HG03108 (cell line): Measurements from ENCODE around the gene HDAC2.
A peak's percentile ranks its signal among the peaks of the same experiment; 100 is the strongest.
"Not testable (repeated sequence)": the region's sequence is repeated elsewhere in the genome, so short reads cannot be mapped to it uniquely, and the experiment has no call there.

ENCODE experiments used
- ATAC-seq: cut with Tn5 transposase; IDR thresholded peaks from one replicate; pipeline ENCODE4 v1.9.1; 2021; ENCODE audit warnings: moderate library complexity; ENCODE audit not compliant: unreplicated experiment

The HDAC2 gene

GRCh38 chr6:113976806-113977205 lies 5.9 kb upstream of the HDAC2 start:
- no peak for ATAC-seq

DNA sequence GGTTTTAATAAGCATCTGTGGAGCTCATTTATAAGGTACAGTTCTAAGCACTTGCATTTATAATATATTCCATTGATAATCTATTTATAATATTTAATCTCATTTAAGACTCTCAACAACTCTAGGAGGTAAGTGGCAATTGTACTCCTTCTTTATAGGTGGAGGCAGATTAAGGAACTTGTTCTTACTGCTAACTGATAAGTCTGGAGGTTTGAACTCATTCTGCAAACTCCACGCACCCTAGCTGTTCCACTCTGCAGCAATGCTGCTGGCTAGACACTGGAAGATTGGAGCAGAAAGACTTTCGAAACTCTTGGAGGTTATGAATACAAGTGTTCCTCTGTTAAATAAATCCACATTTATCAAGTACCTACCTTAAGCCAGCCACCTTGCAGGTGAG lies 793 bp upstream of the HDAC2 start:
- no peak for ATAC-seq

DNA sequence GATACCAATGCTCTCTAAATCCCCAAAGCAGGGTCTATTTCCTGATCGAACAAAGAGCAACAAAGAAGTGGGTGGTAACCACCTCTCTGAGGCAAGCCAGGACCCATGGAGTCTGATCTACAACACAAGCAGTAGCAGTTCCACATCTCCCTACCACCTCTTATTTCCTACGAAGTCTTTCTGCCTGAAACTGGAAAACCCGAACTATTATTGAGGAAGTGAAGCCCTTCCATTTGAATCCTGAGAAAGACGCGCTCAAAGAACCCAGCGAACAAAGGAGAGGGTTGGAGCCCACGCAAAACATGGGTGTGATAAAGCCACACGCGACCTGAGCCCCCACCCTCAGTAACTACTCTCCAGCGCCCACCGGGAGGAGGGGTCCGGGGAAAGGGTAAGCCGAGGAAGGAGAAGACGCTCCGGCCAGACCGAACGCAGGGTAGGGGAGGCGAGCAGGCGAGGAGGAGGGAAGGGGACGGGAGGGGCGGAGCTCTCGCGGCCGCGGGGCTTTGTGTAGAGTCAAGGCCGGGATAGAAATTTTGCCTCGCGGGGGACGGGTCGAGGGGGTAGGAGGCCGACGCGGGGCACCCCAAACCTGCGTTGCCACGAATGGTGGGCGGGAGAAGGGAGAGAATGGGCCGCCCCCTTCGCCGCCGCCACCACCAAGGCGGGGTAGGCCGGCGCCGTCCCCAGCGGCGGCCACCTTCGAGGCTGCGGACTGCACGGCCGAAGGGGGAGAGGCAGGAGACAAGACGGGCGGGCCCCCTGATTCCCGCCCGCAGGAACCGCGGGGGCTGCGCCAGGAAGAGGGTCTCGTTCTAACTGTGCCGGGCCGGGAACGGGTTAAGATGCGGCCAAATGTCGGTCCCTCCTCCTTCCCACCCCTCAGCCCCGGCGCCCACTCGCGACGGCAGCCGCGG lies 802 bp downstream of the HDAC2 start:
- peak; percentile 30 for ATAC-seq

DNA sequence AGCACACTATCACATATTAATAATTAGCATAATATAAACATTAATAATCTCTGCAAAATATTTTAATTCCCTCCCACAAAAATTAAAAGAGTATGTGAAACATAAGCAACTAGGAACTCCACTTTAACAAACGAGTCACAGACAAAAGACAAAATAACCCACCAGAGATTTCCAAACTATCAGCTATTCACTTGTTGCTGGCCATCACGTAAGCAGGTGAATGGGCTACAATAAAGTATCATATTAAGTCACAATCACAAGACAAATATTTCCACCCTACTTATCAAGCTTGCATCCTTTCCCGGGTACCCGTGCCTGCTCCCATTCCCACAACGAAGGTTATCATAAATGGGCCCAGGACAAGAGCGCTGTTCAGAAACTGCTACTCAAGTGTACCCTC lies 2.5 kb downstream of the HDAC2 start:
- no peak for ATAC-seq

DNA sequence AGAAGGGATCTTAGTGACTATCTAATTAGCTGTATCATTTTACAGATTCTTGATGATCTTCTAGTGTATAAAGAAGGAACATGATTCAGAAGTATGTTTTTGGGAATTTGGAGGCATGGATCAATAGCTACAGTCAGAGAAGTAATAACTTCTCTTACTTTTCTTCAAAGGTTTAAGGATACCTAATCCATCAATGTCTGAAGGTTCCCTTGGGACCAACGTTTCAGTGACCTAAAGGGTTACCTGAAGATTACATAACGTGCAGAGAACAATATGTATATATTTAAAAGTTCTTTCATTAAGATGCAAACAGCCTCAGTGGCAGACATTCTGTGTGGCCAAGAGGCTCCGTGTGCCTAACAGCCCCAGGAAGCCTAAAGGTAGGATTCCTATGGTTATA lies 3.2 kb downstream of the HDAC2 start:
- ATAC-seq, result no peak

DNA sequence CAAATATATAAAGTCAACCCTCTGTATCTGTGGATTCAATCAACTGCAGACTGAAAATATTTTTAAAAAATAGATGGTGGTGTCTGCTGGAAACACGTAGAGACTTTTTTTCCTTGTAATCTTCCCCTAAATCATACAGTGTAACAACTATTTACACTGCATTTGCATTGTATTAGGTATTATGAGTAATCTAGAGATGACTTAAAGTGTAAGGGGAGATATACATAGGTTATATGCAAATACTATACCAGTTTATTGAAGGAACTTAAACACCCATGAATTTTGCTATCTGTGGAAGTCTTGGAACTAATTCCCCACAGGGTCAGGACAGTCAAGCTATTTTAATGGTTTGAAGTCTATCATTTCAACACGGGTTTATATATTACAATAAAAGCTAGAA lies 10.2 kb downstream of the HDAC2 start:
- ATAC-seq, result peak; percentile 59

- no peak for ATAC-seq
These were observed 11.7 kb downstream of the HDAC2 start for GRCh38 chr6:113959235-113959634.

- ATAC-seq, result no peak
These were observed 16.3 kb downstream of the HDAC2 start for GRCh38 chr6:113954653-113955052.

DNA sequence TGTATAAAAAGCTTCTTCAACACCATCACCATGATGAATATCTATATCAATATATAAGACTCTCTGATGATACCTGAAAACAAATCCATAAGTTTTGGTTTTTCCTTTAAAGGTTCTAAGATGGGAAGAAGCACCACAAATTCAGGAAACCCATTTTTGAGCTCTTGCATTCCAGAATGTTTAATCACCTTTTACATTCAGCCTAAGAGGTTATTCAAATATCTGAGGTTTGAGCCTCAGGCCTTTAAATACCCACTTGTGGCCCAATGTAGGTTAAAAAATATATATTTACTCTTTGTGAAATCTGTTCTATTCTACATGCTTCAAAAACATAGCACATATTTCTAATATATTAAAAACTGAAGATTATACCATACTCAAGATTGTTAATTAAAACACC lies 17.6 kb downstream of the HDAC2 start:
- ATAC-seq, result no peak

GRCh38 chr6:113949499-113949898 lies 21.4 kb downstream of the HDAC2 start:
- ATAC-seq, result no peak

- no peak for ATAC-seq
These were observed 26.2 kb downstream of the HDAC2 start for GRCh38 chr6:113944701-113945100.

- ATAC-seq, result no peak
These were observed 31.1 kb downstream of the HDAC2 start for GRCh38 chr6:113939825-113940224.

GRCh38 chr6:113936093-113936934 lies 34.6 kb downstream of the HDAC2 start:
- peak; percentile 82 for ATAC-seq

GRCh38 chr6:113934101-113934500 lies 36.8 kb downstream of the HDAC2 start:
- no peak for ATAC-seq

GRCh38 chr6:113931907-113932306 lies 39.0 kb downstream of the HDAC2 start:
- ATAC-seq, result not testable (repeated sequence)

DNA sequence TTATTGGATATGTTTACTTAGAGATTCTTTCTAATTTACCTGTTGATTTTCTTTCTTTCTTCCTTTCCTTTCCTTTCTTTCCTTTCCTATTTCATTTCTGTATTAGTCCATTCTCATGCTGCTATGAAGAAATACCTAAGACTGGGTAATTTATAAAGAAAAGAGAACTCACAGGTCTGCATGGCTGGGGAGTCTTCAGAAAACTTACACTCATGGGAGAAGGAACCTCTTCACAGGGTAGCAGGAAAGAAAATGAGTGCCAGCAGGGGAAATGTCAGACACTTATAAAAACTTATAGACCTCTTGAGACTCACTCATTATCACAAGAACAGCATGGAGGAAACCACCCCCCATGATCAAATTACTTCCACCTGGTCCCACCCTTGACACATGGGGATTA lies 40.8 kb downstream of the HDAC2 start:
- ATAC-seq, result no peak

GRCh38 chr6:113927001-113927400 lies 43.9 kb downstream of the HDAC2 start:
- ATAC-seq, result no peak

GRCh38 chr6:113925378-113925777 lies 45.6 kb downstream of the HDAC2 start:
- ATAC-seq, result no peak

DNA sequence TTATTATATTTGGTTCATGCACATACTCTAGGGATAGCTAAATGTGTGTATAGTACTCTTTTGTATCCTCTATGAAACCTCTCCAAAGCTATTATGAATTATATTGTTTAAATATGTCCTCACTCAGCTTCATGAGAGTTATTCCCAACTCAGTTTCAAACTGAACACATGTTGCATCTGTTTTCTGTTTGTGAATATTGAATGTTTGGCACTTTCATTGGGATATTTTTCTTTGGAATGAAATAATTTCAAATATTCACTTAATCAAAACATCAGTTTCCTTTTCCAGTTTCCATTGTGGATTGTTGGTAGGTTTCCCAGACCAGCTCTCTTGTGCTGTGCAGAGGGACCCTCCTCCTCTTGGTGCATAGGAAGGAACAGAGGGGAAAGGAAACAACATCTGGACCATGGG lies 46.6 kb downstream of the HDAC2 start:
- no peak for ATAC-seq

DNA sequence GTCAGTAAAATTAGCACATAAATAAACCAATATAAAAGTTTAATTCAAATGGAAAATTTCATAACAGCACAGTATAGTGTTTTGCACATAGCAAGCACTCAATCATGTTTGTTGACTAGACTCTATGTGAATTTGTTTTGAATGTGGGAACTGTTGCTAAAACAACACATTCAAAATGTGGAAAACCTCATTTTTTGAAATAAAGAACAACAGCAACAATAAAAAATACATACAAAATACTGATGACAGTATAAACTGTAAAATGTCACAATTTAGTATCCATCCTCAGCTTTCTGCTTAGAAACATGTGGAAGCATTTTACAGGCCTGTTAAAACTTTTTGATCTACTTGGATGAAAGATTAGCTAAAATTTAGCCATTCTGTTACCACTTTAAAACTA lies 47.4 kb downstream of the HDAC2 start:
- ATAC-seq, result no peak

- ATAC-seq, result no peak
These were observed 49.5 kb downstream of the HDAC2 start for GRCh38 chr6:113921299-113921904.
